Panc1 (cell line): Measurements from ENCODE around the gene GPM6B. TPM values are rescaled to one million over a fixed set of nuclear protein-coding genes. Genes with fewer than 3 reads are reported as not detected.

Experiments used
- ATAC-seq: fragments of 200-7000 bp; cut with Tn5 transposase; 2 replicates; pipeline ENCODE4 v1.9.1; 2020; ENCODE audit warnings: mild to moderate bottlenecking, moderate library complexity
- BruUV-seq: library from RNA; stranded (reverse); fragments of 400-500 nt; replicated peaks from 2 replicates; lab custom pipeline; 2021; lab: Mats Ljungman, UMichigan
- CTCF ChIA-PET: fragments of 300-600 bp; sonication (Branson Sonifier 250); formaldehyde crosslinking; loops from one replicate; lab custom pipeline; 2022; ENCODE audit warnings: antibody characterized with exemption; lab: Charles Lee
- POLR2A ChIA-PET: fragments of 300-600 bp; sonication (Branson Sonifier 250); formaldehyde crosslinking; loops from one replicate; lab custom pipeline; 2022; ENCODE audit warnings: antibody characterized with exemption; lab: Charles Lee
- DNase-seq: peaks from one replicate; pipeline ENCODE4 v3.0.0-alpha.2; 2010; ENCODE audit warnings: low read depth, low spot score
- H3K27ac ChIP-seq: 2 replicates; pipeline ENCODE4 v1.5.1; 2011; ENCODE audit warnings: mild to moderate bottlenecking, low read length, inconsistent platforms
- H3K27me3 ChIP-seq: fragments of 200-500 bp; sonication (Bioruptor generic); 2 replicates; pipeline ENCODE4 v1.6.0; 2014; ENCODE audit warnings: low read length, inconsistent platforms; ENCODE audit not compliant: control insufficient read depth, insufficient read depth
- H3K36me3 ChIP-seq: fragments of 200-500 bp; sonication (Bioruptor generic); 2 replicates; pipeline ENCODE4 v1.5.1; 2014; ENCODE audit warnings: inconsistent platforms, mild to moderate bottlenecking, low read length, moderate library complexity; ENCODE audit not compliant: control insufficient read depth, insufficient read depth
- H3K4me1 ChIP-seq: 2 replicates; pipeline ENCODE4 v1.5.1; 2011; ENCODE audit warnings: inconsistent platforms, mild to moderate bottlenecking, low read length, moderate library complexity; ENCODE audit not compliant: control insufficient read depth, insufficient read depth
- H3K4me3 ChIP-seq, 2 experiments: 2 replicates each; pipeline ENCODE4 v1.5.1; 2011 to 2012; ENCODE audit warnings: low read depth in 2 of 2, low read length in 2 of 2, mild to moderate bottlenecking in 2 of 2, inconsistent platforms in 1 of 2, moderate library complexity in 1 of 2
- H3K9me3 ChIP-seq: fragments of 200-500 bp; sonication (Bioruptor generic); 2 replicates; pipeline ENCODE4 v1.5.1; 2014; ENCODE audit warnings: low read depth, mild to moderate bottlenecking, inconsistent platforms, low read length, moderate library complexity; ENCODE audit not compliant: control insufficient read depth, insufficient read depth
- CTCF ChIP-seq: fragments of 450-650 bp; IDR thresholded peaks from 2 replicates; pipeline ENCODE4 v1.5.1; 2017; ENCODE audit warnings: mild to moderate bottlenecking
- POLR2AphosphoS5 ChIP-seq: IDR thresholded peaks from 2 replicates; pipeline ENCODE4 v1.6.1; 2012; ENCODE audit warnings: mild to moderate bottlenecking, low read depth, low read length, moderate library complexity
- REST ChIP-seq, 2 experiments: IDR thresholded peaks; 2 replicates each; pipeline ENCODE4 v1.6.1; 2011 to 2012; ENCODE audit warnings: low read depth in 2 of 2, control low read depth in 1 of 2, low read length in 1 of 2, mild to moderate bottlenecking in 1 of 2, moderate library complexity in 1 of 2; ENCODE audit not compliant: insufficient read depth in 1 of 2
- SIN3A ChIP-seq: IDR thresholded peaks from 2 replicates; pipeline ENCODE4 v1.6.1; 2012; ENCODE audit warnings: low read depth, mild to moderate bottlenecking, low read length, moderate library complexity, borderline replicate concordance; ENCODE audit not compliant: insufficient read depth
- TCF7L2 ChIP-seq: IDR thresholded peaks from 2 replicates; pipeline ENCODE4 v1.6.1; 2011; ENCODE audit warnings: mild to moderate bottlenecking, low read depth, low read length, inconsistent platforms
- in situ Hi-C: cut with HindIII; loops from 2 replicates; pipeline ENCODE4 v1.10.0; 2016; ENCODE audit warnings: low sequenced_read_pairs, low pct_unique_long_range_greater_than_20kb
- intact Hi-C: fragments of 100-400 bp; cut with micrococcal nuclease; formaldehyde crosslinking; loops from one replicate; pipeline ENCODE4 v1.10.0; 2022; ENCODE audit not compliant: unreplicated experiment
- total RNA-seq: library from RNA; stranded (reverse); gene quantifications from one replicate; pipeline ENCODE4 v1.2.1, GENCODE V29; 2021; ENCODE audit not compliant: unreplicated experiment

The GPM6B gene
- total RNA-seq, 1 experiment from 2014 or later = not detected

DNA sequence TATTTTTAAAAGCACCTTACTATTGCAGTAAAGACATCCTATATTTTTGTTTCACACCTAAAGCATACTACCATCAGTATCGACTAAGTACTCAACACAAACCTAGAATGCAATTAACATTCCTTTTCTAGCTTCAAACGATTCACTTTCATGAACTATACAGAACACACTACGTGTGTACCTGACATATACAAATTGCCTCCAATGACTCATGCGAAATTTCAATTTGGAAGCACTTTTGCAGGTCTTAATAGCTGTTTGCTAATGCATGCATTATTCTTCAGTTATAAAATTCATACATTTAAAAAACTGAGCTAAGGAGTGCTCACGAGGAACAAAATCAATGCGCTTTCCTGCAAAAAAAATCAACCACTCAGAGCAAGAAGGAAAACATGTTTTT is 19.7 kb upstream of the GPM6B start:
- Histone ChIP-seq H3K4me3 (no peak overlapping the region), H3K4me1 (no peaks in the 10 kb centered on the region), H3K36me3 (no peaks in the 10 kb centered on the region), H3K9me3 (no peaks in the 10 kb centered on the region), H3K27me3 (no peaks in the 10 kb centered on the region), H3K27ac (no peak overlapping the region)
- no peak for DNase-seq
- POLR2A ChIA-PET = no interaction called here
- no TSS peak for BruUV-seq
- ATAC-seq = no peak
- in situ Hi-C loops = no loop called here
- intact Hi-C loops = no loop called here
- TF ChIP-seq SIN3A (no peak), CTCF (no peak), POLR2AphosphoS5 (no peak), REST (IDR thresholded peaks at IDR 0.05; ENCODE audit: insufficient read depth in 1 of 2, low read depth in 2 of 2, low read length in 1 of 2) (no peak), TCF7L2 (no peak)
- CTCF ChIA-PET = no interaction called here

- ChIA-PET POLR2A (no interaction called here), CTCF (no interaction called here)
- no peak for DNase-seq
- Histone ChIP-seq H3K4me3 (no peak overlapping the region), H3K4me1 (no peaks in the 10 kb centered on the region), H3K9me3 (no peaks in the 10 kb centered on the region), H3K36me3 (no peaks in the 10 kb centered on the region), H3K27me3 (no peaks in the 10 kb centered on the region), H3K27ac (no peak overlapping the region)
- intact Hi-C loops (no loop called here), in situ Hi-C loops (no loop called here)
- ATAC-seq = no peak
- TF ChIP-seq TCF7L2 (no peak), SIN3A (no peak), POLR2AphosphoS5 (no peak), CTCF (no peak), REST (IDR thresholded peaks at IDR 0.05; ENCODE audit: insufficient read depth in 1 of 2, low read depth in 2 of 2, low read length in 1 of 2) (no peak)
- no TSS peak for BruUV-seq
These were observed 18.9 kb upstream of the GPM6B start for GRCh38 chrX:13835825-13836224.
